Mucosa of gallbladder (tissue), 1 donor: Measurements from ENCODE around the gene UNC13D. TPM values are rescaled to one million over a fixed set of nuclear protein-coding genes. Genes with fewer than 3 reads are reported as not detected.
"Not testable (repeated sequence)": the region's sequence is repeated elsewhere in the genome, so short reads cannot be mapped to it uniquely, and the experiment has no call there.

ENCODE experiments used
- DNase-seq: peaks from one replicate; pipeline ENCODE4 v3.0.0-alpha.2; 2020; ENCODE audit warnings: low spot score
- total RNA-seq: library from RNA; stranded (reverse); gene quantifications from one replicate; pipeline ENCODE4 v1.2.1, GENCODE V29; 2021
- donor health status: DM: no; HTN: no; CAD: no.

Gene UNC13D
- total RNA-seq, 1 donor from 2014 or later = 26.4 TPM

- no peak for DNase-seq
Measured at GRCh38 chr17:75803883-75804282, 40.3 kb downstream of the UNC13D start.

DNA sequence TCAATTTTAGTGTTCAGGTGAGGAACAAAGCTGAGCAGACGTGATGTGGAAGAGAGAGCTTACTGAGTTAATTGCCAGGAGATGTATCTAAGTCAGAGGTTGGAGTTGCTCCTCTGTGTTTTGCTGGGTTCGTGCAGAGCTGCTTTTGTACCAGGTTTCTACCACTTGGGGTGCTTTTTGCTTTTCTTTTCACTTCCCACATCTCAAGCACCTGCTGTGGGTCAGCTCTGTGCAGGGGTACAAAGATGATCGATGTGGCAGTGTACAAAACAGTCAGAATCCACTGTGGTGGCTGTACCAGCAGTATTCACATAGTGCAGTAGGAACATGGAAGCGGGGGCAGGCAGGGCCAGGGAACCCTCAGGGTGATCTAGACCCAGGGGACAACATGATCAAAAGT, 44.8 kb downstream of the UNC13D start:
- DNase-seq = no peak

DNA sequence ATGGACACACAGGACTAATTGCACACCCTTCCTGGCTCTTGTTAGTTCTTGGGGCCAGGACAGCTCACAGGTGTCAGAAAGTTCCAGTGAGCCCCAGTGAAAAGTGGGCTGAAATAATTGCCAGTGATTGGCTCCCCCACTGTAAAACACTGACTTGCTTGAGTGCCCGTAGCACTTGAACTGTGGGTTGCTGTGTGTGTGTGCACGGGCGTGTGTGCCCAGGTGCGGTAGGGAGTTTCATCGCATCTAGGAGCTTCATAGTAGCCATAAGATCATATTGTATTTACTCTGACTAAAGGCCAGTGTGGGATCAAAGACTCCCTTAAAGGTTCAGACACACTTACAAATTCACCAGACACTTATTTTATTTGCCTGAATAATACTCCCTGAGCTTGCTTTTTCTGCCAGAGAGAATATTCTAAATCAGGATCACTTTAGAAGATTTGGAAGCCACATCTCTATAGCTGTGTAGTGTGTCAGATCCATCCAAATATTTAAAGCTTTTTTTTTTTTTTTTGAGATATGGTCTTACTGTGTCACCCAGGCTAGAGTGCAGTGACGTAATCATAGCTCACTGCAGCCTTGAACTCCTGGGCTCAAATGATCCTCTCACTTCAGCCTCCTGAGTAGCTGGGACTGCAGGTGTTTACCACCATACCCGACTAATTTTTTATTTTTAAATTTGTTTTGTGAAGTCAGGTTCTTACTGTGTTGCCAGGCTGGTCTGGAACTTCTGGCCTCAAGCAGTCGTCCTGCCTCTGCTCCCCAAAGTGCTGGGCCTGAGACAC, 48.2 kb downstream of the UNC13D start:
- DNase-seq = no peak

DNA sequence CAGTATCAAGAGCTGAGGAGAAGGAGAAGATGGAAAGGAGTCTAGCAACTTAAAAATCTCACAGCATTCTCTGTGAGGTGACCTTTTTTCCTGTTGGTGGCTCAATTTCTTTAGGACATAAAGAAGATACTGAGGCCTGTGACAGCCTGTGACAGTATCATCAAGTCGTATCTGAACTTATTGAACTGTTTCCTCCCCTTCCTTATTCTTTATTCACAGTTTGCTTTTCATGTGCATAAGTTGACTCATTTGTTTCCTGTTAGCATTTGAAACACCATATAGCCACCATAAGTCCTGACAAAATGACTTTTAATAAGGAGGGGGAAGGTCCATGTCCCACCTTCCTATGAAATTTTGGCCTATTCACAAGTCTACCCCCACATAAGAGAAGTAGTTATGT, 50.7 kb downstream of the UNC13D start:
- DNase-seq = no peak

DNA sequence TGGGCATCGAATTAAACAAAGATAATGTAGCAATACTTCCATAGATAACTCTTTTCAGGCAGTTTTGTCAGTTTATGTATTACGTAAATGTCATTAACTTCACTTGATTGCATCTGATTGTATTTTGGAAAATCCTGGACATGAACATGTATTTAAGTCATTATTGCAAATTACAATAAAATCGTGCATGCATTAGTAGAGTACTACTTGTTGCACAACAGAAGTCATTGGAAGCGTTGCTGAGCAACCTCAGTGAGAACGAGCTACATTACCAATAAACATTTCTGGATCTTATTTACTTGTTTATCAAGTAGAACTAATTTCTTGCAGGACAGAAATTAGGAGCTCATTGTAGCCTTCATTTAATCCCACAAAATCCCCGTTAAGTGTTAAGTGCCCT, 53.0 kb downstream of the UNC13D start:
- no peak for DNase-seq

DNA sequence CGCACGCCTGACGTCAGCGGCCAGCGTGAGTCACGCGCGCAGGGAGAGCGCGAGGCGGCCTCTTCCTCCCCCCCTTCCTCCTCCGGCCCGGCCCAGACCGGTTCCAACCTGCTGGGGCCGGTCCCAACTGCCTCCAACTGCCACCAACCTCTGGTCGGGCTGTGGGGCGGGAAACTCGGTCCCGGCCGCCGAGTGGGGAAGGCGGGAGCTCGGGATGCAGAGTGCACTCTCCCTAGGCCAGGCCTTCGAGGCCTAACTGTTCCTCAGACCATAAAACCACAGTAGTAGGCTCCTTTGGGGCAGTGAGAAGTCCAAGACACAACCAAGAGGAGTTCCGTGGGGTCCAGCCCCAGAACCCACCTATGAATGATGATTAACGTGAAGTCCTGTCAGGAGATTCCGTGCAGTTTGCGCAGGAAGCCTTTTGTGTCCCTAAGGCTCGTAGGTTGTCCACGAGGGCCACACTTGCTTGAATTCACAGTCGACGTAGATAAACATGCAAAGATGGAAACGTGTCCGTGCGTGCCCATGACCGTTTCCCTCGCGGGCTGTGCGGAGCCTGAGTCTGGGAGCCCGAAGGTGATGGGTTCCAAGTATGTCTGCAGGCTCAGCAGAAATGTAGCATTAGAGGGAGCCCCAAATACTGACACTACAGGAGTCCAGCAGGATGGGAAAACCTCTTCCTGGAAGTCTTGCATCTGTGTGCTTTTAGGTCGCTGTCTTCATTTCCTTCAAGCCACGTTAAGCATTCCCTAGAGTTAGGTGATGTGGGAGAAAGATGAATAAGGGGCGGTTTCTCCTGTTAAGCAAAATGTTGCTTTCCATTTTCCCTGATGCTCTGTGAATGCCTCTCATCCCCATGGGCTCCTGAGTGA, 59.0 kb downstream of the UNC13D start:
- peak; percentile 93 for DNase-seq

DNA sequence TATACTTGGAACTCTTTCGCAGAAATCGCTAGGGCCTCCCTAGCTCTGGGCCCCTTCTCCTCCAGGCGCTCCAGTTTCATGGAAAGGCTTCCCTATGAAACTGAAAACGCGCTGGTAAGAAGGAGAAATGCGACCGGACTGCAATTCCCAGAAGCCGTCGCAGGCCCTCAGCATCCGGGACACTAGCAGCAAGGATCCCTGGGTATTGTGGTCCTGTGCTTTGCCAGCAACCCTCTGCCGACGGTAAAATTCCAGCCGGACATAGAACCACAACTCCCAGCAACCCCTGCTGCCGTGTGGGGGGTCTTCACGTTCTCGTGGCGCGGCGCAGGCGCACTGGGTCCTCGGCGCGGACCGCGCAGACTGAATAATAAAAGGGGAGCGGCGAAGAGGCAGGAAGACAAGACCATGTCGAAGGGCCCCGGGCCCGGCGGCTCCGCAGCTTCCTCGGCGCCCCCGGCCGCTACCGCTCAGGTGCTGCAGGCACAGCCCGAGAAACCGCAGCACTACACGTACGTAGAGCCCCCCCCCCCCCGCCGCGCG, 59.7 kb downstream of the UNC13D start, which contains the start of gene UNK:
TSS of gene UNK (plus strand) at position 334 of the 543 bp plus-strand sequence. CDS start at position 409, 75 bp downstream.
- peak; percentile 99 for DNase-seq

GRCh38 chr17:75783803-75784472, 60.3 kb downstream of the UNC13D start:
- peak; percentile 43 for DNase-seq

GRCh38 chr17:75783069-75783783, 61.0 kb downstream of the UNC13D start:
- no peak for DNase-seq

- no peak for DNase-seq
Measured at GRCh38 chr17:75779987-75780889, 64.0 kb downstream of the UNC13D start.

- DNase-seq = peak; percentile 99
Measured at GRCh38 chr17:75779250-75779986, 64.8 kb downstream of the UNC13D start.

GRCh38 chr17:75778861-75779249, 65.3 kb downstream of the UNC13D start:
- DNase-seq = no peak

- DNase-seq = not testable (repeated sequence)
Measured at GRCh38 chr17:75778066-75778860, 65.9 kb downstream of the UNC13D start.

- no peak for DNase-seq
Measured at GRCh38 chr17:75777296-75777922, 66.8 kb downstream of the UNC13D start.
